Keratinocyte (primary cell): Measurements from ENCODE around the gene CCDC33.

Experiments used
- CTCF ChIP-seq, 3 experiments: IDR thresholded peaks in 1 of 3; conservative IDR thresholded peaks in 1 of 3; optimal IDR thresholded peaks in 1 of 3; 2 replicates in 2 of 3; 3 replicates in 1 of 3; pipeline versions ENCODE3 to v1.5.1; 2011; ENCODE audit warnings: low read length in 3 of 3, mild to moderate bottlenecking in 3 of 3, moderate library complexity in 2 of 3, control low read depth in 1 of 3, inconsistent platforms in 1 of 3; ENCODE audit not compliant: insufficient read depth in 2 of 3; ENCODE audit errors: extremely low read depth in 1 of 3
- EZH2 ChIP-seq: IDR thresholded peaks from one replicate; pipeline ENCODE4 v1.6.1; 2012; ENCODE audit warnings: inconsistent platforms, mild to moderate bottlenecking, low read length, moderate library complexity

DNA sequence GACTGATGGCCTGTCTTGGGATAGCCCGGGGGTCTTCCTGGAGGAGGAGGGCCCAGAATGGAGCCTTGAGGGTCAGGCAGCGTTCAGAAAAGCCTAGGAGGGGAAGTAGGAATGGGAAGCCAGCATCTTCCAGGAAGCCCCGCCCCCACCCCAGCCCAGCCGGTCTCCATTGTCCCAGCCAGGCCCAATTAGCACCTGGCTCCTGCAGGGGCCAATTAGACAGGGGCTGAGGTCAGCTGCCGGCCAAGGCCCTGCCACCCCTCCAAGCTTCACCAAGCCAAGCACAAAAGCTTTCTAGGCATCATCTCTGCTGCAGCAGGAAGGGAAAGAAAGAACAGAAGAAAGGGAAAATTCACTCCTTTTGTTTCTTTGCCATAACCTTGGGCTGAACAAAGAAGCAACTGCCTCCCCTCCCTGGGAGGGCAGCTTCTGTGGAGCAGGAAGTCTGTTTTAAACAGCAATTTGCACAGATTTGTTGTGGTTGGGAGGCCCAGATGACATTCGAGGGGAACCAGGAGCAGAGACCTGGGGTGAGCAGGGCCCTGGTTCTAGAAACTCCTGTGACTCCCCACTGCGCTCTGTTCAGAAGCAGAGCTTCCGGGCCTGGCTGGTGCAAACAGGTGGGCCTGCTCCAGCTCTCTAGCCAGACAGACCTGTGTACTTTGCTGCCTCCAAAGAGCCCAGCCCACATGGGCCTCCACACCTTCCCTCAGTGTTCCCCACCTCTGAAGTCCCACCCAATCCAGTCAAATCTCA lies 83.6 kb downstream of the CCDC33 start:
- no peak for TF ChIP-seq CTCF (optimal IDR thresholded peaks at IDR 0.05 in 1 of 3, IDR thresholded peaks at IDR 0.05 in 1 of 3, conservative IDR thresholded peaks at IDR 0.05 in 1 of 3; ENCODE audit: extremely low read depth in 1 of 3, insufficient read depth in 2 of 3, low read length in 3 of 3)
- no peak for TF ChIP-seq EZH2
